Activated CD8-positive, alpha-beta T cell treated with anti-CD3 and anti-CD28 coated beads for 36 hours (primary cell): ENCODE results near the gene DUSP18. TPM values are rescaled to one million over a fixed set of nuclear protein-coding genes. Genes with fewer than 3 reads are reported as not detected.

ENCODE experiments used
- ATAC-seq: fragments of 200-7000 bp; cut with Tn5 transposase; one replicate; pipeline ENCODE4 v1.10.0; 2021; ENCODE audit warnings: mild to moderate bottlenecking, moderate library complexity
- CTCF ChIA-PET: fragments of 350-600 bp; sonication (Branson Sonifier 250); formaldehyde crosslinking; loops from one replicate; lab custom pipeline; 2021; ENCODE audit warnings: antibody characterized with exemption; lab: Charles Lee
- POLR2A ChIA-PET: fragments of 350-600 bp; sonication (Branson Sonifier 250); formaldehyde crosslinking; loops from one replicate; lab custom pipeline; 2021; ENCODE audit warnings: antibody characterized with exemption; lab: Charles Lee
- DNase-seq: peaks from one replicate; pipeline ENCODE4 v3.0.0-alpha.2; 2020
- H3K27ac Mint-ChIP-seq: one replicate; pipeline ENCODE4 v1.8.0; 2021; ENCODE audit warnings: mild to moderate bottlenecking, mixed read lengths
- H3K27me3 Mint-ChIP-seq: one replicate; pipeline ENCODE4 v1.8.0; 2021; ENCODE audit warnings: mixed read lengths
- H3K36me3 Mint-ChIP-seq: one replicate; pipeline ENCODE4 v1.8.0; 2021; ENCODE audit warnings: low read depth, mixed read lengths
- H3K4me1 Mint-ChIP-seq: one replicate; pipeline ENCODE4 v1.8.0; 2021; ENCODE audit warnings: low read depth, mixed read lengths
- H3K4me3 Mint-ChIP-seq: one replicate; pipeline ENCODE4 v1.8.0; 2021; ENCODE audit warnings: mild to moderate bottlenecking, moderate library complexity, mixed read lengths
- H3K9me3 Mint-ChIP-seq: one replicate; pipeline ENCODE4 v1.8.0; 2021; ENCODE audit warnings: mixed read lengths
- CTCF ChIP-seq: fragments of 200-600 bp; IDR thresholded peaks from one replicate; pipeline ENCODE4 v1.8.0; 2022; ENCODE audit warnings: antibody characterized with exemption, mild to moderate bottlenecking
- intact Hi-C: fragments of 100-400 bp; cut with micrococcal nuclease; formaldehyde crosslinking; loops from one replicate; pipeline ENCODE4 v1.10.0; 2022
- total RNA-seq, 2 experiments: library from RNA; stranded (reverse); gene quantifications; one replicate each; pipeline ENCODE4 v1.2.3, GENCODE V29; 2021

Gene DUSP18
- total RNA-seq, 2 experiments from 2014 or later, result 4.1 to 4.4 TPM

- Mint-ChIP-seq H3K4me1 (peaks cover 35% of the 10 kb centered on the region), H3K36me3 (no peaks in the 10 kb centered on the region), H3K27me3 (no peaks in the 10 kb centered on the region), H3K4me3 (no peak overlapping the region), H3K27ac (peak overlapping the region; percentile 85), H3K9me3 (no peaks in the 10 kb centered on the region)
- ATAC-seq (no peak), DNase-seq (no peak)
- TF ChIP-seq CTCF, result no peak
- intact Hi-C loops, result no loop called here
- ChIA-PET POLR2A (interaction anchor here (0.5 to 3.3 kb wide), 2 partner anchors 14 to 549 kb away, joined by 3 to 19 read pairs; partner anchors contain the start of gene SLC35E4), CTCF (interaction anchor here (0.6 to 4.0 kb wide), 8 partner anchors 13 to 320 kb away, joined by 3 to 36 read pairs (median 5); partner anchors contain the start of genes DUSP18, MORC2 and SLC35E4)
Measured at GRCh38 chr22:30648825-30649224, 18.9 kb downstream of the DUSP18 start.

GRCh38 chr22:30647536-30647935, 20.1 kb downstream of the DUSP18 start:
- intact Hi-C loops, result no loop called here
- TF ChIP-seq CTCF, result no peak
- Mint-ChIP-seq H3K9me3 (no peaks in the 10 kb centered on the region), H3K27me3 (no peaks in the 10 kb centered on the region), H3K4me1 (peaks cover 41% of the 10 kb centered on the region), H3K36me3 (no peaks in the 10 kb centered on the region), H3K4me3 (no peak overlapping the region), H3K27ac (no peak overlapping the region)
- ChIA-PET CTCF (interaction anchor here (4.0 kb wide), 1 partner anchor 13 kb away, joined by 36 read pairs; the partner anchor contains the start of gene SLC35E4), POLR2A (interaction anchor here (1.0 to 3.3 kb wide), 2 partner anchors 12 to 13 kb away, joined by 3 to 19 read pairs; partner anchors contain the start of gene SLC35E4)
- no peak for ATAC-seq
- no peak for DNase-seq

- H3K27ac Mint-ChIP-seq, result no peak overlapping the region
Measured at GRCh38 chr22:30646518-30647160, 21.0 kb downstream of the DUSP18 start.

GRCh38 chr22:30643055-30643875, 24.4 kb downstream of the DUSP18 start:
- H3K9me3 Mint-ChIP-seq, result no peaks in the 10 kb centered on the region
- H3K4me1 Mint-ChIP-seq, result peaks cover 25% of the 10 kb centered on the region
- H3K27me3 Mint-ChIP-seq, result no peaks in the 10 kb centered on the region
- DNase-seq (no peak), ATAC-seq (no peak)
- intact Hi-C loops, result no loop called here
- no peak for TF ChIP-seq CTCF
- peaks cover 3% of the 10 kb centered on the region for H3K36me3 Mint-ChIP-seq
- ChIA-PET CTCF (interaction anchor here (0.6 to 2.0 kb wide), 4 partner anchors 8 to 112 kb away, joined by 3 to 22 read pairs (median 4); partner anchors contain the start of gene SLC35E4), POLR2A (interaction anchor here (1.2 to 1.5 kb wide), 3 partner anchors 9 to 100 kb away, joined by 4 to 7 read pairs (median 5); no protein-coding TSS in a partner anchor)
- no peak overlapping the region for H3K4me3 Mint-ChIP-seq
- H3K27ac Mint-ChIP-seq, result peak overlapping the region; percentile 88

More at GRCh38 chr22:30646518-30647160, 21.0 kb downstream of the DUSP18 start:
- DNase-seq, result no peak
- intact Hi-C loops, result no loop called here
- CTCF ChIA-PET, result interaction anchor here (0.7 kb wide), 1 partner anchor 274 kb away, joined by 4 read pairs; no protein-coding TSS in a partner anchor
- Mint-ChIP-seq H3K36me3 (no peaks in the 10 kb centered on the region), H3K27me3 (no peaks in the 10 kb centered on the region), H3K4me3 (no peak overlapping the region), H3K9me3 (no peaks in the 10 kb centered on the region), H3K4me1 (peaks cover 40% of the 10 kb centered on the region)
- TF ChIP-seq CTCF, result no peak
- no peak for ATAC-seq
- POLR2A ChIA-PET, result interaction anchor here (0.5 kb wide), 1 partner anchor 47 kb away, joined by 3 read pairs; no protein-coding TSS in a partner anchor
